IMR-90 (cell line): ENCODE data around the gene CA4. TPM values are rescaled to one million over a fixed set of nuclear protein-coding genes. Genes with fewer than 3 reads are reported as not detected.

Source experiments
- ATAC-seq: fragments of 200-7000 bp; cut with Tn5 transposase; 2 replicates; pipeline ENCODE4 v1.9.1; 2020; ENCODE audit warnings: low read depth, mild to moderate bottlenecking, moderate library complexity
- BruUV-seq: library from RNA; stranded (reverse); fragments of 400-500 nt; replicated peaks from 2 replicates; lab custom pipeline; 2021; lab: Mats Ljungman, UMichigan
- CTCF ChIA-PET: fragments of 300-600 bp; formaldehyde crosslinking; extraction: SDS; loops from one replicate; lab custom pipeline; 2021; ENCODE audit warnings: antibody characterized with exemption; lab: Yijun Ruan, JAX
- POLR2A ChIA-PET: fragments of 300-600 bp; sonication (Branson Sonifier 250); formaldehyde crosslinking; loops from one replicate; lab custom pipeline; 2022; ENCODE audit warnings: antibody characterized with exemption; ENCODE audit not compliant: unreplicated experiment; lab: Charles Lee
- DNase-seq: peaks from one replicate; pipeline ENCODE4 v3.0.0; 2013
- H2AFZ ChIP-seq: replicated peaks from 2 replicates; pipeline ENCODE3; 2013; ENCODE audit warnings: low read length, mild to moderate bottlenecking; ENCODE audit not compliant: poor library complexity
- H2AK5ac ChIP-seq: 2 replicates; pipeline ENCODE4 v1.6.1; 2013; ENCODE audit warnings: low read depth, low read length, inconsistent platforms
- H2AK9ac ChIP-seq: replicated peaks from 2 replicates; pipeline ENCODE3; 2013; ENCODE audit warnings: mild to moderate bottlenecking, low read depth, low read length, moderate library complexity; ENCODE audit not compliant: poor library complexity
- H2BK120ac ChIP-seq: 2 replicates; pipeline ENCODE4 v1.6.1; 2013; ENCODE audit warnings: low read depth, low read length, inconsistent platforms
- H2BK15ac ChIP-seq: 3 replicates; pipeline ENCODE4 v1.6.1; 2013; ENCODE audit warnings: low read depth, low read length, inconsistent platforms
- H2BK20ac ChIP-seq: 2 replicates; pipeline ENCODE4 v1.6.1; 2013; ENCODE audit warnings: low read depth, mild to moderate bottlenecking, inconsistent platforms, low read length, moderate library complexity
- H2BK5ac ChIP-seq: 2 replicates; pipeline ENCODE4 v1.6.1; 2013; ENCODE audit warnings: mild to moderate bottlenecking, low read depth, low read length, inconsistent platforms; ENCODE audit not compliant: poor library complexity, severe bottlenecking
- H3K14ac ChIP-seq: replicated peaks from 2 replicates; pipeline ENCODE4 v1.6.1; 2013; ENCODE audit warnings: low read depth, low read length, inconsistent platforms
- H3K18ac ChIP-seq: 2 replicates; pipeline ENCODE4 v1.6.1; 2013; ENCODE audit warnings: low read depth, low read length, control low read depth
- H3K23ac ChIP-seq: 2 replicates; pipeline ENCODE4 v1.6.1; 2013; ENCODE audit warnings: low read depth, low read length, inconsistent platforms
- H3K27ac ChIP-seq: 2 replicates; pipeline ENCODE4 v1.5.1; 2013; ENCODE audit warnings: mild to moderate bottlenecking, control low read depth, low read length; ENCODE audit not compliant: insufficient read depth
- H3K27me3 ChIP-seq: 2 replicates; pipeline ENCODE4 v1.6.1; 2013; ENCODE audit warnings: low read length; ENCODE audit not compliant: control insufficient read depth, insufficient read depth
- H3K36me3 ChIP-seq: 2 replicates; pipeline ENCODE4 v1.6.1; 2013; ENCODE audit warnings: low read length, mixed read lengths; ENCODE audit not compliant: control insufficient read depth, insufficient read depth
- H3K4ac ChIP-seq: 2 replicates; pipeline ENCODE4 v1.6.1; 2013; ENCODE audit warnings: low read depth, low read length, inconsistent platforms
- H3K4me1 ChIP-seq: 2 replicates; pipeline ENCODE4 v1.6.1; 2013; ENCODE audit warnings: low read length, mixed read lengths; ENCODE audit not compliant: control insufficient read depth, insufficient read depth
- H3K4me2 ChIP-seq: 2 replicates; pipeline ENCODE4 v1.6.1; 2013; ENCODE audit warnings: low read depth, mild to moderate bottlenecking, control low read depth, low read length, moderate library complexity
- H3K4me3 ChIP-seq: 2 replicates; pipeline ENCODE4 v1.5.1; 2013; ENCODE audit warnings: low read depth, mild to moderate bottlenecking, control low read depth, low read length, moderate library complexity; ENCODE audit not compliant: insufficient read depth
- H3K56ac ChIP-seq: 2 replicates; pipeline ENCODE4 v1.6.1; 2013; ENCODE audit warnings: low read length, inconsistent platforms; ENCODE audit not compliant: insufficient read depth; ENCODE audit errors: extremely low read depth
- H3K79me1 ChIP-seq, 2 experiments: 2 replicates each; pipeline ENCODE4 v1.6.1; 2013; ENCODE audit warnings: low read length in 2 of 2, inconsistent platforms in 1 of 2, low read depth in 1 of 2
- H3K9ac ChIP-seq: 2 replicates; pipeline ENCODE4 v1.6.1; 2013; ENCODE audit warnings: low read depth, low read length, control low read depth
- H3K9me1 ChIP-seq: 2 replicates; pipeline ENCODE4 v1.6.1; 2013; ENCODE audit warnings: low read length, inconsistent platforms; ENCODE audit not compliant: insufficient read depth
- H3K9me3 ChIP-seq: 2 replicates; pipeline ENCODE4 v1.6.1; 2013; ENCODE audit warnings: low read length; ENCODE audit not compliant: control insufficient read depth, insufficient read depth
- H4K20me1 ChIP-seq: 2 replicates; pipeline ENCODE4 v1.6.1; 2013; ENCODE audit warnings: low read length, inconsistent platforms; ENCODE audit not compliant: insufficient read depth
- H4K5ac ChIP-seq: 2 replicates; pipeline ENCODE4 v1.6.1; 2013; ENCODE audit warnings: mild to moderate bottlenecking, low read depth, low read length, control low read depth
- H4K8ac ChIP-seq, 2 experiments: 2 replicates each; pipeline ENCODE4 v1.6.1; 2013; ENCODE audit warnings: low read depth in 2 of 2, low read length in 2 of 2, control low read depth in 1 of 2, inconsistent platforms in 1 of 2
- H4K91ac ChIP-seq: 2 replicates; pipeline ENCODE4 v1.6.1; 2013; ENCODE audit warnings: low read depth, low read length, inconsistent platforms; ENCODE audit not compliant: insufficient read depth
- BHLHE40 ChIP-seq: fragments of 150-350 bp; IDR thresholded peaks from 2 replicates; pipeline ENCODE4 v1.6.1; 2016; ENCODE audit warnings: mild to moderate bottlenecking, low read depth, low read length
- CEBPB ChIP-seq: IDR thresholded peaks from 2 replicates; pipeline ENCODE4 v1.6.1; 2012; ENCODE audit warnings: low read depth, low read length, improper control_type of control experiment
- CHD1 ChIP-seq: IDR thresholded peaks from 2 replicates; pipeline ENCODE4 v1.6.1; 2012; ENCODE audit warnings: low read depth, low read length, improper control_type of control experiment
- ELK1 ChIP-seq: fragments of 150-350 bp; IDR thresholded peaks from 2 replicates; pipeline ENCODE4 v1.6.1; 2016; ENCODE audit warnings: low read depth, mild to moderate bottlenecking, low read length, moderate library complexity, borderline replicate concordance
- FOS ChIP-seq: fragments of 150-350 bp; IDR thresholded peaks from 2 replicates; pipeline ENCODE4 v1.6.1; 2016; ENCODE audit warnings: low read depth, low read length
- MAFK ChIP-seq: IDR thresholded peaks from 2 replicates; pipeline ENCODE4 v1.6.1; 2012; ENCODE audit warnings: low read depth, low read length, improper control_type of control experiment
- MAZ ChIP-seq: IDR thresholded peaks from 2 replicates; pipeline ENCODE4 v1.6.1; 2012; ENCODE audit warnings: low read depth, mild to moderate bottlenecking, low read length, improper control_type of control experiment, moderate library complexity, borderline replicate concordance
- MXI1 ChIP-seq: IDR thresholded peaks from 2 replicates; pipeline ENCODE4 v1.6.1; 2012; ENCODE audit warnings: low read depth, mild to moderate bottlenecking, low read length, moderate library complexity, borderline replicate concordance
- NFE2L2 ChIP-seq: fragments of 150-350 bp; IDR thresholded peaks from 2 replicates; pipeline ENCODE4 v1.6.1; 2016; ENCODE audit warnings: low read depth, mild to moderate bottlenecking, low read length
- POLR2A ChIP-seq: IDR thresholded peaks from 2 replicates; pipeline ENCODE4 v1.6.1; 2012; ENCODE audit warnings: mild to moderate bottlenecking, low read depth, low read length
- RAD21 ChIP-seq: IDR thresholded peaks from 2 replicates; pipeline ENCODE4 v1.6.1; 2012; ENCODE audit warnings: low read length, improper control_type of control experiment
- RCOR1 ChIP-seq: IDR thresholded peaks from 2 replicates; pipeline ENCODE4 v1.6.1; 2012; ENCODE audit warnings: mild to moderate bottlenecking, low read length, improper control_type of control experiment; ENCODE audit not compliant: insufficient replicate concordance
- SMC3 ChIP-seq: fragments of 150-350 bp; IDR thresholded peaks from 2 replicates; pipeline ENCODE4 v1.6.1; 2016; ENCODE audit warnings: low read depth, mild to moderate bottlenecking, antibody characterized with exemption, low read length, moderate library complexity
- USF2 ChIP-seq: fragments of 150-350 bp; IDR thresholded peaks from 2 replicates; pipeline ENCODE4 v1.6.1; 2017; ENCODE audit warnings: mild to moderate bottlenecking, antibody characterized with exemption, low read length, low read depth
- WGBS, 2 experiments: methylation state at CpG; one replicate each; pipeline versions ENCODE4 v1.1.5 to v1.1.7; 2013; ENCODE audit warnings: missing lambda C conversion rate in 2 of 2; ENCODE audit not compliant: insufficient read length in 1 of 2; ENCODE audit errors: extremely low coverage in 2 of 2; 5-methylcytosine and 5-hydroxymethylcytosine counted together
- dilution Hi-C: fragments of 300-500 bp; cut with HindIII; formaldehyde crosslinking; loops from one replicate; pipeline ENCODE4 v1.14.3; 2018; ENCODE audit warnings: low sequenced_read_pairs; ENCODE audit not compliant: unreplicated experiment
- in situ Hi-C: fragments of 300-500 bp; cut with MboI; formaldehyde crosslinking; loops from 3 replicates; pipeline ENCODE4 v1.14.3; 2019; ENCODE audit warnings: low sequenced_read_pairs, inconsistent platforms, mixed read lengths
- intact Hi-C: fragments of 100-400 bp; cut with micrococcal nuclease; formaldehyde crosslinking; loops from 2 replicates; pipeline ENCODE4 v1.10.0; 2022
- polyA plus RNA-seq, 3 experiments: library from polyadenylated mRNA; depleted of rRNA; stranded (reverse); fragments of >200 nt; gene quantifications; 2 replicates each; pipeline ENCODE4 v1.2.3, GENCODE V29; 2012; ENCODE audit warnings: low replicate concordance in 1 of 3
- total RNA-seq: library from RNA; depleted of rRNA; stranded (reverse); fragments of >200 nt; gene quantifications from 2 replicates; pipeline ENCODE4 v1.2.3, GENCODE V29; 2012

Gene CA4
- total and polyA plus RNA-seq, 2 of the 4 experiments (the other 2 are of a cell fraction), result not detected

DNA sequence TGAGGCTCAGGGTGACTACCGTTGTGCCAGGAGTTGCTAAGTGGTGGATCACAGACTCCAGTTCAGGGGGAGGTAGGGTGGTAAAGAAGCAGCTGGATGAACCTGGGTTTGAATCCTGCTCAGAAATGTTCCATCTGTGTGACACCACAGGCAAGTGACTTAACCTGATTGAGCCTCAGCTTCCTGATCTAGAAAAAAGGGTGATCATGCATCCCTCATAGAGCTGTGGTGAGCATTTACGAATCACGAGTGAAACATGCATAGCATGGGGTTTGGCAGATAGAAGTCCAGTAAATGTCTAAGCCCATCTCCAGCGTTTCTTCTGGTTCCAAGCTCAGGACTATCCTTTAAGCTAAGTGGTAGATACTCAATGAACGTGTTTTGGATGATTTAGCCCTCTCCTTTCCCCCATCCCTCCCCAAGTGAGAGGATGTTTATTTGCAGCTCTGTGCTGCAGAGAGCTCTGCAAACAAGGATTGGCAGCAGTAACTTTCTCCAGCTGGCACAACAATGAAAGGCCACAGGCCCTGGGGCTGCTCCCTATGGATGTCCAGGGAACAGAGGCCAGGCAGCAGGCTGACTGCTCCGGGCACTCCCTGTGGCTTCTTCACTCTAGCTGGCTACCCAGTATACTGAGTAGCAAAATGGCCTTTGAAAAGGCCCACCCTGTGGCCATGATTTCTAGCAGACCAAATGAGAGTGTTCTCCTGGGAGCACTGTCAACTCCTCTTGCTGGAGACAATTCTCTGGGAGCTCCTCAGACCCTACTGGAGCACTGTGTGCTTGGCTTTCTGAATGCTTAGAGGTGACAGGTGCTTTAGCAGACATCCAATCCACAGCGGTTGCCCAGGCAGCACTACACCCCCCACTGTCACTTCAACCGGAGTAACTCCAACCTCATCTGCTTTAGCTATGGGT lies 21.3 kb downstream of the CA4 start:
- H4K20me1 ChIP-seq, result no peaks in the 10 kb centered on the region
- H3K36me3 ChIP-seq, result no peaks in the 10 kb centered on the region; the same call in 1 of the 2 replicates
- ChIA-PET POLR2A (no interaction called here), CTCF (no interaction called here)
- H2AFZ ChIP-seq, result no peak overlapping the region
- 67% methylated on average over 1 of the region's 8 CpGs; no CpG with 5 or more reads in 1 of the 2 experiments for WGBS, 2 experiments
- no peak overlapping the region; the same call in 1 of the 2 replicates for H4K91ac ChIP-seq
- H3K79me1 ChIP-seq, result no peaks in the 10 kb centered on the region
- H3K4me3 ChIP-seq, result no peak overlapping the region
- H3K23ac ChIP-seq, result no peak overlapping the region
- peaks cover 8% of the 10 kb centered on the region for H3K4me1 ChIP-seq
- peak overlapping the region in 1 of 2 experiments; percentile 4; a peak in 1 of 4 replicates for H4K8ac ChIP-seq
- H3K4me2 ChIP-seq, result no peak overlapping the region
- no peak overlapping the region for H2AK9ac ChIP-seq
- H3K9me3 ChIP-seq, result no peaks in the 10 kb centered on the region
- H2BK15ac ChIP-seq, result no peak overlapping the region
- H3K27me3 ChIP-seq, result no peaks in the 10 kb centered on the region
- no peak overlapping the region for H3K56ac ChIP-seq
- H2BK120ac ChIP-seq, result no peak overlapping the region
- BruUV-seq, result no TSS peak
- H3K27ac ChIP-seq, result no peak overlapping the region
- H3K9ac ChIP-seq, result no peak overlapping the region
- H2BK20ac ChIP-seq, result no peak overlapping the region
- peak; percentile 35 for ATAC-seq
- H2BK5ac ChIP-seq, result no peak overlapping the region
- H3K4ac ChIP-seq, result peak overlapping the region; percentile 21; the same call in 1 of the 2 replicates
- in situ Hi-C loops, result no loop called here
- H3K14ac ChIP-seq, result no peak overlapping the region; the same call in 1 of the 2 replicates
- H2AK5ac ChIP-seq, result 0 out of 2 replicates have a peak overlapping the region, but pooled peaks have one; percentile 30
- dilution Hi-C loops, result no loop called here
- no peak overlapping the region for H4K5ac ChIP-seq
- peak; percentile 36 for DNase-seq
- peaks cover 16% of the 10 kb centered on the region for H3K9me1 ChIP-seq
- H3K18ac ChIP-seq, result no peak overlapping the region
- intact Hi-C loops, result no loop called here
- no peak for TF ChIP-seq USF2
- no peak for TF ChIP-seq SMC3
- no peak for TF ChIP-seq MXI1
- no peak for TF ChIP-seq ELK1
- no peak for TF ChIP-seq CHD1
- no peak for TF ChIP-seq NFE2L2
- TF ChIP-seq FOS, result no peak
- no peak for TF ChIP-seq MAFK
- no peak for TF ChIP-seq RAD21
- TF ChIP-seq BHLHE40, result no peak
- TF ChIP-seq MAZ, result no peak
- no peak for TF ChIP-seq RCOR1
- TF ChIP-seq POLR2A, result no peak
- no peak for TF ChIP-seq CEBPB
